ENCODE measurements around the gene CISTR. TPM values are rescaled to one million over a fixed set of nuclear protein-coding genes. Genes with fewer than 3 reads are reported as not detected.

CISTR gene
- not detected in 2 replicates for total RNA-seq

DNA sequence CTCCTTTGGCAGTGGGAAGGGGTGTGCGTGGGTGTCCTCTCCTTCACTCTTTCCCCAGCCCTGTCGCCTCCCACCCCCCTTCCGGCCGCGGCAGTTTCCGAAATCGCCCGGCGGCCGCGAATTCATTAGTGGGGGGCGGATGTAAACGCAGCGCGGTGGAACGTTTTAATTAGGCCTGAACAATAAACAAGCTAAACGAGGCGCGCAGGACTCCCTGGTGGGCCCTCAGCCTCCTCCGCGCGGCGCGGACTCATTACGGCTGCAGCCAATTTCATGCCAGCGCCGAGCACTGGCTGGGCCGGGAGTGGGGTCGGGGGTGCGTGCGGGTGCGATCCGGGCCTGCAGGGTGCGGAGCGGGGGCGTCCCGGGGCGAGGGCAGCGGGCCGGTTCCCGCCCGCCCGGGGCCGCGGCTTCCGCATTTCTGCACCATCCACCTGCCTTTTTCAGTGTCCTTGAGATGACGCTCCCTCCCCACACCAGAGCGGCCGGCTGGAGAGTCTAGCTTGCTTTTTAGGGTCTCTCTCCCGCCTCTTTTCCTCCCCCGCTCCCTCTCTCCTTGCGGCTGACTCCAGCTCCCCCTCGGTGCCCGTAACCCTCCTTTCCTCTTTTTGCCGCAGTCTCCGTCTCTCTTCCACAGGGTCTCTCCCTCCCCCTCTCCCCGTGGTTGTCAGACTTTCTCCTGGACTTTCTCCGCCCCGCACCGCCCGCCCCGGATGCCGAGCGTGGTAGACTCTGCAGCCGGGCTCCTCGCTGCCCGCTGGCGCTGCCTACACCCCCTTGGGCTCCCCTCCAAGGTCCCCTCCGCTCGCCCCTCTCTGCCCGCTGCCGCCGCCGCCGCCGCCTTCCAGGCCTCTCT, at the start of gene CISTR:
Gene CISTR (minus strand): TSS at position 644 of the 856 bp plus-strand sequence.

DNA sequence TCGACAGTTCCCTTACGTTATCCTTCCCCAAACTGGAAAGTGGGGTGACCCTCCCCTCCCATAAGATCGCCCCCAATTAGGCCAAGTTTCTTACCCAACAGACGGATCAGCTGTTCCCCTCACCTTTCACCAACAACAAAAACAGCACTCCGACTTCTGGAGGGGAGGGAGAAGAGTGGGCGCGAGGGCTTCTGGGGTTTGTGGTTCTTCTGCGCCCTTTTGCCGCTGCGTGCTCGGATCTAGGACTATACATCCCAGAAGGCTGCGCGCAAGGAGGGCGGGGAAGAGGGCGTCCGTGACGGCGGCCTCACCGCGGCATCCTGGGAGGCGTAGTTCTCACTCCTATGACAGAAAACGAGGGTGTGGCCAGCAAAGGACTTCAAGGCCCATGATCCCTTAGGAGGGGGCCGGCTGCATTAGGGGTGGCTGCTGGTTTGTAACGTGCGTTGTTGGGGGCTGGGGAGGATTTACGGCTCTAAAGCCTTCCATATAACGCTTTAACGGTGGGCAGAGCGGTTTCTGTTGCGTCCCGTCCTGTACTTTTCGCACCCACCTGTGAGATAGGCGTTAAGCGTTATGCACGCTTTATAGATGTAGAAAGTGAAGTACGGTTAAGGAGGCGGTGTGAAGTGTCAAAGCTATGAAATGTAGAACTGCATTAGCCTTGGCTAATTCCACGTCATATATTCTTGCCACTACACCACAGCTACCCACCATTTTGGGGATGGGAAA, 24.3 kb downstream of the CISTR start, which contains the start of gene CALCOCO1:
Gene CALCOCO1 (minus strand): TSS at position 143 of the 732 bp plus-strand sequence. CDS start 2,210 bp downstream, outside the sequence.

Other genes starting within 250 kb of the CISTR start
- gene NPFF, start 244.5 kb downstream of the CISTR start, total RNA-seq: 1.7 TPM in 1 of 2 replicates, not detected in the other
- gene ATF7, start 125.6 kb downstream of the CISTR start, total RNA-seq: 10.6 and 18.0 TPM in 2 replicates
- gene ATP5MC2, start 75.9 kb downstream of the CISTR start, total RNA-seq: 424 and 621 TPM in 2 replicates
- 52.1 and 84.1 TPM in 2 replicates for gene CALCOCO1, start 24.5 kb downstream of the CISTR start, total RNA-seq
- gene HOXC13, start 186.9 kb upstream of the CISTR start, total RNA-seq: not detected in 2 replicates
- not detected in 2 replicates for gene HOXC12, start 202.9 kb upstream of the CISTR start, total RNA-seq
- gene HOXC11, start 221.1 kb upstream of the CISTR start, total RNA-seq: not detected in 2 replicates
- not detected in 2 replicates for gene HOTAIR, start 223.0 kb upstream of the CISTR start, total RNA-seq
- not detected in 2 replicates for gene HOXC10, start 233.2 kb upstream of the CISTR start, total RNA-seq
- 1.0 and 1.4 TPM in 2 replicates for gene HOXC9, start 248.2 kb upstream of the CISTR start, total RNA-seq